ENCODE results near the gene KCNC1.

The KCNC1 gene

GRCh38 chr11:17793642-17794170, 59.1 kb downstream of the KCNC1 start:
- H3K36me3 ChIP-seq, result no peaks in the 10 kb centered on the region
- TF ChIP-seq CTCF (IDR thresholded peaks at IDR 0.05; ENCODE audit: low read depth, low read length), result no peak
- DNase-seq, result no peak
- H3K4me3 ChIP-seq (ENCODE audit: low read depth, low read length), result no peak overlapping the region
- H3K9me3 ChIP-seq, result no peaks in the 10 kb centered on the region
- H3K27me3 ChIP-seq, result no peaks in the 10 kb centered on the region
- no peaks in the 10 kb centered on the region for H3K4me1 ChIP-seq

DNA sequence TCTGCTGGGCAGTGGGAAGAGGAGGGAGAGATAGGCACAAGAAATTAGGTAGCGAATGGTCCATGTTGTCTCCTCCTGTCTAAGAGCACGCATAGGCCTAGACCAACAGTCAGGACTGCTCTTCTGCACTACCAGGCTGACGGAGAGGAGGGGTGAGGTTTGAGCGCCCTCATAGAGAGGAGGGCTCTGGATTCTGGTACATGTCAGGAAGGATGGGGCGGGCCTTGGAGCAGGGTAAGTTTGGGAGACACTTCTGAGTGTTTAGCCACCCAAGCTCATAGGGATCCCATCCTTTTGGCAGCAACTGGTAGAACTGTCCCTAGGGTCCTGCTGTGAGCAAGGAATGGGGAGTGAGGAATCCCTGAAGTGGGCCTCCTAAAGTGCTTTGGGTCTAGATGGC, 60.4 kb downstream of the KCNC1 start:
- H3K27me3 ChIP-seq, result no peaks in the 10 kb centered on the region
- H3K9me3 ChIP-seq, result no peaks in the 10 kb centered on the region
- no peak for DNase-seq
- TF ChIP-seq CTCF (IDR thresholded peaks at IDR 0.05; ENCODE audit: low read depth, low read length), result no peak
- no peak overlapping the region for H3K4me3 ChIP-seq (ENCODE audit: low read depth, low read length)
- H3K4me1 ChIP-seq, result no peaks in the 10 kb centered on the region
- no peaks in the 10 kb centered on the region for H3K36me3 ChIP-seq

DNA sequence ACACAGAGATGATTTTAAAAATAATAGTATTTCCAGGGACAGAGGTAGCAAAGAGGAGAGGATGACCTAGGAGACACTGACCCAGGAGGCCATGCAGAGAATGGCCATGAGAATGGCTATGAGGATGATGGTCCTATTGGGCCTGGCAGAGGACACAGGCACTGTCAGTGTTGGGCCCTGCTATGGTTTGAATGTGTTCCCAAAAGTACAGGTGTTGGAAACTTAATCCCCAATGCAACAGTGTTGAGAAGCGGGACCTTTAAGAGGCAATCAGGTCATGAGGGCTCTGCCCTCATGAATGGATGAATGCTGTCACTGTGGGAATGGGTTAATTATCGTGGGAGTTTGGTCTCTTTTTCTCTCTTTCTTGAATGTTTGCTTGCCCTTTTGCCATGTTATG, 61.6 kb downstream of the KCNC1 start:
- no peaks in the 10 kb centered on the region for H3K27me3 ChIP-seq
- no peaks in the 10 kb centered on the region for H3K4me1 ChIP-seq
- H3K36me3 ChIP-seq, result no peaks in the 10 kb centered on the region
- TF ChIP-seq CTCF (IDR thresholded peaks at IDR 0.05; ENCODE audit: low read depth, low read length), result no peak
- no peak overlapping the region for H3K4me3 ChIP-seq (ENCODE audit: low read depth, low read length)
- DNase-seq, result no peak
- H3K9me3 ChIP-seq, result no peaks in the 10 kb centered on the region

GRCh38 chr11:17798253-17798652, 63.7 kb downstream of the KCNC1 start:
- H3K36me3 ChIP-seq, result no peaks in the 10 kb centered on the region
- no peaks in the 10 kb centered on the region for H3K4me1 ChIP-seq
- DNase-seq, result no peak

DNA sequence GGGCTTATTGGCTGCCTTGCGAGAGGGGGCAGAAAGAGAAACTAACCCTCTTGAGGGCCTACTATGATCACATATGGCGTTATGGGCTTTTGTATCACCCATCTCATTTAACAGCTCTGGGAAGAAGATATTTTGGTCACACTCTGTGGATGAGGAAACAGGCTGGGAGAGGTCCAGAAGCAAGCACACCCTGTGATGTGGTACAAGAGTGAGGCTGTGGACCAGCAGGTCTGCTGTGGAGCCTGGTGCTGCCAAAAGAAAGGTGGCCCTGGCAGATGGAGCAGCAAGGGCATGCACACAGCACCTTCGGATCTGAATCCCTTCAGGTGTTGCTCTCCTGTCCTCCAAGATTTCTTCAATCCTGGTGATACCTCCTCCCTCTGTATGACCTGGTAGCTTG, 64.1 kb downstream of the KCNC1 start:
- H3K27me3 ChIP-seq, result no peaks in the 10 kb centered on the region
- H3K4me3 ChIP-seq (ENCODE audit: low read depth, low read length), result no peak overlapping the region
- H3K36me3 ChIP-seq, result no peaks in the 10 kb centered on the region
- H3K4me1 ChIP-seq, result no peaks in the 10 kb centered on the region
- TF ChIP-seq CTCF (IDR thresholded peaks at IDR 0.05; ENCODE audit: low read depth, low read length), result no peak
- no peaks in the 10 kb centered on the region for H3K9me3 ChIP-seq
- DNase-seq, result no peak

More at GRCh38 chr11:17798253-17798652, 63.7 kb downstream of the KCNC1 start:
- Histone ChIP-seq H3K9me3 (no peaks in the 10 kb centered on the region), H3K4me3 (ENCODE audit: low read depth, low read length) (no peak overlapping the region), H3K27me3 (no peaks in the 10 kb centered on the region)
- no peak for TF ChIP-seq CTCF (IDR thresholded peaks at IDR 0.05; ENCODE audit: low read depth, low read length)

DNA sequence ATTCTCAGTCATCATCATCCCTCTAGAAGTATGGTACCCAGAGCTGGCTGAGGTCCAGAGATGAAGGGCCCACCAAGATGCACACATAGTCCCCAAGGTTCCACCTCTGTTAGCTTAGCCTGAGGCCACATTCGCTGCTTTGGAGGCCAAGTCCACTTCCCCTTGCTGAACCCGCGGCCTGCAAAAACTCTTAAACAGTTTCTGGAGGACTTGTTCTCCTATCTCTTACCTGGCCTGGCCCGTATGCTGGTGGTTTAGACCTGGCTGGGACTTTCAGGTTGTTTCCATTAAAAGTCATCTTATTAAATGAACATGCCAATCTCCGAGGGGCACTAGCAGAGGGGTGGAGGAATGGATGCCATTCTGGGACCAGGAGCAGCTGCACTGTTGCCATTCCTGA, 64.6 kb downstream of the KCNC1 start:
- Histone ChIP-seq H3K36me3 (no peaks in the 10 kb centered on the region), H3K4me1 (no peaks in the 10 kb centered on the region), H3K27me3 (no peaks in the 10 kb centered on the region), H3K9me3 (no peaks in the 10 kb centered on the region), H3K4me3 (ENCODE audit: low read depth, low read length) (no peak overlapping the region)
- no peak for TF ChIP-seq CTCF (IDR thresholded peaks at IDR 0.05; ENCODE audit: low read depth, low read length)
- DNase-seq, result no peak
